PC-3 (cell line): Measurements from ENCODE around the gene TEAD1. TPM values are rescaled to one million over a fixed set of nuclear protein-coding genes. Genes with fewer than 3 reads are reported as not detected.
A peak's percentile ranks its signal among the peaks of the same experiment; 100 is the strongest.

Experiments
- ATAC-seq: fragments of 200-7000 bp; cut with Tn5 transposase; 2 replicates; pipeline ENCODE4 v1.9.1; 2020; ENCODE audit warnings: mild to moderate bottlenecking, moderate library complexity
- BruUV-seq: library from RNA; stranded (reverse); fragments of 400-500 nt; replicated peaks from 2 replicates; lab custom pipeline; 2021; lab: Mats Ljungman, UMichigan
- CTCF ChIA-PET: fragments of 300-600 bp; sonication (Branson Sonifier 250); formaldehyde crosslinking; loops from one replicate; lab custom pipeline; 2022; ENCODE audit warnings: antibody characterized with exemption; lab: Charles Lee
- POLR2A ChIA-PET: fragments of 300-600 bp; sonication (Branson Sonifier 250); formaldehyde crosslinking; loops from one replicate; lab custom pipeline; 2022; ENCODE audit warnings: antibody characterized with exemption; ENCODE audit not compliant: unreplicated experiment; lab: Charles Lee
- DNase-seq: peaks from one replicate; pipeline ENCODE4 v3.0.0-alpha.2; 2015
- H2AFZ ChIP-seq: fragments of 300-600 bp; sonication (generic); 2 replicates; pipeline ENCODE4 v1.6.0; 2016; ENCODE audit warnings: antibody characterized with exemption, low read length
- H3F3A ChIP-seq: fragments of 300-600 bp; sonication (generic); one replicate; pipeline ENCODE4 v1.6.0; 2017; ENCODE audit warnings: antibody characterized with exemption, low read length, control low read depth, mild to moderate bottlenecking; ENCODE audit not compliant: unreplicated experiment
- H3K27ac ChIP-seq: fragments of 300-600 bp; sonication (generic); 2 replicates; pipeline ENCODE4 v1.5.1; 2016; ENCODE audit warnings: mild to moderate bottlenecking, low read length
- H3K27me3 ChIP-seq: fragments of 300-600 bp; sonication (generic); 2 replicates; pipeline ENCODE4 v1.6.1; 2016; ENCODE audit warnings: low read length, mixed read lengths
- H3K36me3 ChIP-seq: fragments of 300-600 bp; sonication (generic); 2 replicates; pipeline ENCODE4 v1.6.1; 2016; ENCODE audit warnings: low read depth, mixed run types, low read length, mixed read lengths
- H3K4me1 ChIP-seq: fragments of 300-600 bp; sonication (generic); 2 replicates; pipeline ENCODE4 v1.5.1; 2016; ENCODE audit warnings: low read length; ENCODE audit not compliant: insufficient read depth
- H3K4me2 ChIP-seq: fragments of 300-600 bp; sonication (generic); 2 replicates; pipeline ENCODE4 v1.6.0; 2016; ENCODE audit warnings: low read length
- H3K4me3 ChIP-seq: fragments of 300-600 bp; sonication (generic); 2 replicates; pipeline ENCODE4 v1.5.1; 2016; ENCODE audit warnings: mild to moderate bottlenecking, low read length, mixed read lengths
- H3K79me2 ChIP-seq: fragments of 300-600 bp; sonication (generic); 2 replicates; pipeline ENCODE4 v1.6.1; 2017; ENCODE audit warnings: low read length, mixed read lengths
- H3K9ac ChIP-seq: fragments of 300-600 bp; sonication (generic); 2 replicates; pipeline ENCODE4 v1.6.0; 2016; ENCODE audit warnings: mild to moderate bottlenecking, low read length
- H3K9me2 ChIP-seq: fragments of 300-600 bp; sonication (generic); replicated peaks from 2 replicates; pipeline ENCODE4 v1.6.1; 2016; ENCODE audit warnings: mixed run types, low read length, mixed read lengths
- H3K9me3 ChIP-seq: fragments of 300-600 bp; sonication (generic); 2 replicates; pipeline ENCODE4 v1.6.1; 2016; ENCODE audit warnings: low read length, mixed read lengths
- H4K20me1 ChIP-seq: fragments of 300-600 bp; sonication (generic); 2 replicates; pipeline ENCODE4 v1.6.1; 2016; ENCODE audit warnings: low read length, mixed read lengths
- CTCF ChIP-seq: fragments of 300-600 bp; sonication (generic); conservative IDR thresholded peaks from 2 replicates; pipeline ENCODE4 v1.5.1; 2017; ENCODE audit warnings: antibody characterized with exemption, low read depth, mild to moderate bottlenecking, low read length
- EZH2 ChIP-seq: fragments of 300-600 bp; sonication (generic); IDR thresholded peaks from one replicate; pipeline ENCODE4 v1.6.1; 2017; ENCODE audit warnings: antibody characterized with exemption, mild to moderate bottlenecking, low read length; ENCODE audit not compliant: unreplicated experiment
- EZH2phosphoT487 ChIP-seq: fragments of 300-600 bp; sonication (generic); IDR thresholded peaks from 2 replicates; pipeline ENCODE4 v1.6.1; 2018; ENCODE audit warnings: mild to moderate bottlenecking, antibody characterized with exemption, low read length, borderline replicate concordance
- intact Hi-C: fragments of 100-400 bp; cut with micrococcal nuclease; formaldehyde crosslinking; loops from 2 replicates; pipeline ENCODE4 v1.9.0; 2023
- total RNA-seq: library from RNA; depleted of rRNA; stranded (reverse); fragments of >200 nt; gene quantifications from 2 replicates; pipeline ENCODE4 v1.2.3, GENCODE V29; 2014

TEAD1 gene
- total RNA-seq, 1 experiment from 2014 or later = 70.2 TPM

GRCh38 chr11:12671370-12671769, 2.9 kb upstream of the TEAD1 start:
- no peak overlapping the region for H3K9ac ChIP-seq
- peaks cover 14% of the 10 kb centered on the region for H3K4me1 ChIP-seq
- intact Hi-C loops = loop anchor here (5.0 kb wide), 2 partner anchors 69 to 259 kb away; no protein-coding TSS in a partner anchor
- no peaks in the 10 kb centered on the region for H3F3A ChIP-seq
- 0 out of 2 replicates have a peak, but pooled peaks cover 6% of the 10 kb centered on the region for H4K20me1 ChIP-seq
- no peak overlapping the region for H3K4me3 ChIP-seq
- no peaks in the 10 kb centered on the region for H3K9me2 ChIP-seq
- TF ChIP-seq EZH2 (no peak), EZH2phosphoT487 (no peak), CTCF (no peak)
- no peaks in the 10 kb centered on the region for H3K36me3 ChIP-seq
- H3K79me2 ChIP-seq = peaks cover 14% of the 10 kb centered on the region
- no peak overlapping the region for H3K27ac ChIP-seq
- CTCF ChIA-PET = no interaction called here
- no peaks in the 10 kb centered on the region for H3K27me3 ChIP-seq
- no TSS peak for BruUV-seq
- ATAC-seq (no peak), DNase-seq (no peak)
- no peaks in the 10 kb centered on the region for H3K9me3 ChIP-seq
- H3K4me2 ChIP-seq = no peak overlapping the region
- POLR2A ChIA-PET = no interaction called here
- H2AFZ ChIP-seq = no peak overlapping the region

- CTCF ChIA-PET = no interaction called here
- Histone ChIP-seq H3K27me3 (no peaks in the 10 kb centered on the region), H2AFZ (peak overlapping the region; percentile 82), H3K9me3 (no peaks in the 10 kb centered on the region), H3K79me2 (peaks cover 36% of the 10 kb centered on the region), H3K36me3 (no peaks in the 10 kb centered on the region; the same call in 1 of the 2 replicates), H3F3A (no peaks in the 10 kb centered on the region), H3K4me3 (peak overlapping the region; percentile 80), H3K9ac (peak overlapping the region; percentile 82), H4K20me1 (peaks cover 24% of the 10 kb centered on the region), H3K9me2 (no peaks in the 10 kb centered on the region), H3K4me2 (peak overlapping the region; percentile 75), H3K27ac (peak overlapping the region; percentile 63), H3K4me1 (peaks cover 27% of the 10 kb centered on the region)
- TF ChIP-seq EZH2 (no peak), EZH2phosphoT487 (no peak), CTCF (no peak)
- BruUV-seq = TSS peak; percentile 71
- intact Hi-C loops = loop anchor here (5.0 kb wide), 2 partner anchors 71 to 261 kb away; no protein-coding TSS in a partner anchor
- POLR2A ChIA-PET = interaction anchor here (0.5 to 1.1 kb wide), 6 partner anchors 20 to 348 kb away, joined by 4 to 8 read pairs (median 6); no protein-coding TSS in a partner anchor
- no peak for DNase-seq
- no peak; the same call in 1 of the 2 replicates for ATAC-seq
Measured at GRCh38 chr11:12673601-12673923, 659 bp upstream of the TEAD1 start.

DNA sequence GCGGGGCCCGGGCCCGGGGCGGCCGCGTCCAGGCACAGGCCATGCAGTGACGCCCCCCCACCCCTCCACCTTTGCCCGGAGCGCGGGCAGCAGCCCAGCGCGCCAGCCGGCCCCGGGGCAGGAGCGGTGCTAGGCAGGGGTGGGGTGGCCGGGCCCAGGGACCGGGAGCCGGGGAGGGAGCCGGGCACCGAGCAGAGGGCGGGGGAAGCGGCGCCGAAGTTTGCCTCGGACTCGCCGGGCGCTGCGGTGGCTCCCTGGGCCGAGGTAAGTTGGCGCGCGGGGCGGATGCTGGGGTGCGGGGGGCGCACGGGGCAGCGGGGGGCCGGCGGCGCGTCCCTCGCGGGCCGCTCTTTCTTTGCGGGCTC, 332 bp downstream of the TEAD1 start:
- intact Hi-C loops = loop anchor here (1.0 to 5.0 kb wide), 4 partner anchors 19 to 262 kb away; no protein-coding TSS in a partner anchor
- CTCF ChIA-PET = no interaction called here

More for the DNA sequence above, 332 bp downstream of the TEAD1 start:
- Histone ChIP-seq H3K4me1 (peaks cover 37% of the 10 kb centered on the region), H3K27ac (peak overlapping the region; percentile 43; the same call in 1 of the 2 replicates), H3K27me3 (no peaks in the 10 kb centered on the region), H3K9ac (peak overlapping the region; percentile 90), H3K4me2 (0 out of 2 replicates have a peak overlapping the region, but pooled peaks have one; percentile 33), H3K9me3 (no peaks in the 10 kb centered on the region), H4K20me1 (peaks cover 34% of the 10 kb centered on the region), H3K4me3 (peak overlapping the region; percentile 69), H3F3A (no peaks in the 10 kb centered on the region), H2AFZ (no peak overlapping the region), H3K79me2 (peaks cover 46% of the 10 kb centered on the region), H3K36me3 (no peaks in the 10 kb centered on the region; the same call in 1 of the 2 replicates), H3K9me2 (no peaks in the 10 kb centered on the region)
- ATAC-seq (peak; percentile 35), DNase-seq (no peak)
- POLR2A ChIA-PET = no interaction called here
- TF ChIP-seq EZH2 = no peak
- no peak for TF ChIP-seq CTCF
- no peak for TF ChIP-seq EZH2phosphoT487
- BruUV-seq = no TSS peak
